GM23338 (cell line): ENCODE data around the gene JUP. TPM values are rescaled to one million over a fixed set of nuclear protein-coding genes. Genes with fewer than 3 reads are reported as not detected.

Source experiments
- ATAC-seq: fragments of 200-7000 bp; cut with Tn5 transposase; 3 replicates; pipeline ENCODE4 v1.9.1; 2020
- DNase-seq: peaks from one replicate; pipeline ENCODE4 v3.0.0-alpha.2; 2015; ENCODE audit warnings: low spot score
- H2AFZ ChIP-seq: fragments of 200-600 bp; sonication (generic); 2 replicates; pipeline ENCODE4 v1.8.0; 2016; ENCODE audit warnings: antibody characterized with exemption, mild to moderate bottlenecking, moderate library complexity
- H3F3A ChIP-seq: fragments of 200-600 bp; sonication (generic); replicated peaks from 2 replicates; pipeline ENCODE4 v1.8.0; 2017; ENCODE audit warnings: antibody characterized with exemption, mixed run types, low read depth
- H3K27ac ChIP-seq: fragments of 200-600 bp; sonication (generic); 2 replicates; pipeline ENCODE4 v1.6.1; 2016; ENCODE audit warnings: low read depth
- H3K27me3 ChIP-seq: fragments of 200-600 bp; sonication (generic); 2 replicates; pipeline ENCODE4 v1.8.0; 2016; ENCODE audit warnings: mild to moderate bottlenecking, mixed run types, moderate library complexity; ENCODE audit not compliant: insufficient read depth
- H3K36me3 ChIP-seq: fragments of 200-600 bp; sonication (generic); 2 replicates; pipeline ENCODE4 v1.8.0; 2016; ENCODE audit warnings: mild to moderate bottlenecking; ENCODE audit not compliant: insufficient read depth
- H3K4me1 ChIP-seq: fragments of 200-600 bp; sonication (generic); 2 replicates; pipeline ENCODE4 v1.8.0; 2016; ENCODE audit warnings: mild to moderate bottlenecking, moderate library complexity; ENCODE audit not compliant: insufficient read depth
- H3K4me2 ChIP-seq: fragments of 200-600 bp; sonication (generic); 2 replicates; pipeline ENCODE4 v1.7.1; 2017; ENCODE audit warnings: mixed run types
- H3K4me3 ChIP-seq: fragments of 200-600 bp; sonication (generic); 2 replicates; pipeline ENCODE4 v1.6.1; 2016; ENCODE audit warnings: mixed run types
- H3K79me2 ChIP-seq: fragments of 200-600 bp; sonication (generic); replicated peaks from 2 replicates; pipeline ENCODE4 v1.8.0; 2017; ENCODE audit warnings: mild to moderate bottlenecking; ENCODE audit not compliant: insufficient read depth
- H3K9me2 ChIP-seq: fragments of 200-600 bp; sonication (generic); 2 replicates; pipeline ENCODE4 v1.8.0; 2017; ENCODE audit not compliant: insufficient read depth
- H4K20me1 ChIP-seq: fragments of 200-600 bp; sonication (generic); replicated peaks from 2 replicates; pipeline ENCODE4 v1.8.0; 2017; ENCODE audit warnings: mild to moderate bottlenecking; ENCODE audit not compliant: insufficient read depth
- H3K27ac Mint-ChIP-seq: 2 replicates; pipeline ENCODE4 v1.8.0; 2020; ENCODE audit warnings: inconsistent platforms, mild to moderate bottlenecking, moderate library complexity, mixed read lengths
- H3K27me3 Mint-ChIP-seq: 3 replicates; pipeline ENCODE4 v1.8.0; 2022; ENCODE audit warnings: low read depth, mild to moderate bottlenecking, moderate library complexity, mixed read lengths, inconsistent platforms; ENCODE audit not compliant: insufficient read depth, poor library complexity
- H3K36me3 Mint-ChIP-seq: 3 replicates; pipeline ENCODE4 v1.8.0; 2021; ENCODE audit warnings: low read depth, mild to moderate bottlenecking, inconsistent platforms, moderate library complexity, mixed read lengths
- H3K4me1 Mint-ChIP-seq: 3 replicates; pipeline ENCODE4 v1.8.0; 2020; ENCODE audit warnings: mild to moderate bottlenecking, inconsistent platforms, mixed read lengths
- H3K4me3 Mint-ChIP-seq: 3 replicates; pipeline ENCODE4 v1.8.0; 2021; ENCODE audit warnings: moderate library complexity, mild to moderate bottlenecking, inconsistent platforms, mixed read lengths
- H3K9me3 Mint-ChIP-seq: 3 replicates; pipeline ENCODE4 v1.8.0; 2020; ENCODE audit warnings: moderate library complexity, mild to moderate bottlenecking, inconsistent platforms, mixed read lengths
- EZH2 ChIP-seq: fragments of 200-600 bp; sonication (generic); IDR thresholded peaks from one replicate; pipeline ENCODE4 v1.8.0; 2017; ENCODE audit warnings: antibody characterized with exemption, mild to moderate bottlenecking, low read depth; ENCODE audit not compliant: unreplicated experiment
- EZH2phosphoT487 ChIP-seq: fragments of 200-600 bp; sonication (generic); IDR thresholded peaks from one replicate; pipeline ENCODE4 v1.8.1; 2018; ENCODE audit warnings: antibody characterized with exemption; ENCODE audit not compliant: unreplicated experiment
- JUNB ChIP-seq: IDR thresholded peaks from one replicate; pipeline ENCODE4 v1.6.1; 2016; ENCODE audit warnings: antibody characterized with exemption; ENCODE audit not compliant: unreplicated experiment
- POLR2AphosphoS5 ChIP-seq: IDR thresholded peaks from 2 replicates; pipeline ENCODE4 v1.6.1; 2016; ENCODE audit warnings: antibody characterized with exemption, low read depth
- STAT1 ChIP-seq: IDR thresholded peaks from one replicate; pipeline ENCODE4 v1.6.1; 2016; ENCODE audit warnings: antibody characterized with exemption; ENCODE audit not compliant: unreplicated experiment
- ZNF331 ChIP-seq: fragments of 250-450 bp; sonication (Bioruptor Pico); IDR thresholded peaks from 2 replicates; pipeline ENCODE4 v1.5.0; 2020; ENCODE audit warnings: low read depth, mild to moderate bottlenecking, moderate library complexity
- polyA plus RNA-seq: library from polyadenylated mRNA; unstranded; fragments of >200 nt; fragmentation: Nextera tagmentation; extraction: Ambion mirVana; gene quantifications from 2 replicates; pipeline ENCODE4 v1.2.1, GENCODE V29; 2016
- total RNA-seq: library from RNA; depleted of rRNA; stranded (reverse); fragments of >200 nt; shearing (Covaris generic); gene quantifications from 2 replicates; pipeline ENCODE4 v1.2.3, GENCODE V29; 2014
- TF ChIP-seq, protein P1 (sequence below): IDR thresholded peaks from one replicate; pipeline ENCODE4 v1.6.1; 2018; ENCODE audit warnings: antibody characterized with exemption; ENCODE audit not compliant: unreplicated experiment
- TF ChIP-seq, protein P2 (sequence below): IDR thresholded peaks from 2 replicates; pipeline ENCODE4 v1.6.1; 2016; ENCODE audit warnings: antibody characterized with exemption
- TF ChIP-seq, protein P3 (sequence below), 2 experiments: fragments of 200-600 bp in 1 of 2; sonication (generic) in 1 of 2; conservative IDR thresholded peaks; 2 replicates each; pipeline versions ENCODE4 v1.5.1 to v1.6.1; 2016 to 2017; ENCODE audit warnings: antibody characterized with exemption in 2 of 2, low read depth in 2 of 2, mild to moderate bottlenecking in 2 of 2, moderate library complexity in 1 of 2

Gene JUP
- total and polyA plus RNA-seq, 2 experiments from 2014 or later: 45.5 to 177 TPM

DNA sequence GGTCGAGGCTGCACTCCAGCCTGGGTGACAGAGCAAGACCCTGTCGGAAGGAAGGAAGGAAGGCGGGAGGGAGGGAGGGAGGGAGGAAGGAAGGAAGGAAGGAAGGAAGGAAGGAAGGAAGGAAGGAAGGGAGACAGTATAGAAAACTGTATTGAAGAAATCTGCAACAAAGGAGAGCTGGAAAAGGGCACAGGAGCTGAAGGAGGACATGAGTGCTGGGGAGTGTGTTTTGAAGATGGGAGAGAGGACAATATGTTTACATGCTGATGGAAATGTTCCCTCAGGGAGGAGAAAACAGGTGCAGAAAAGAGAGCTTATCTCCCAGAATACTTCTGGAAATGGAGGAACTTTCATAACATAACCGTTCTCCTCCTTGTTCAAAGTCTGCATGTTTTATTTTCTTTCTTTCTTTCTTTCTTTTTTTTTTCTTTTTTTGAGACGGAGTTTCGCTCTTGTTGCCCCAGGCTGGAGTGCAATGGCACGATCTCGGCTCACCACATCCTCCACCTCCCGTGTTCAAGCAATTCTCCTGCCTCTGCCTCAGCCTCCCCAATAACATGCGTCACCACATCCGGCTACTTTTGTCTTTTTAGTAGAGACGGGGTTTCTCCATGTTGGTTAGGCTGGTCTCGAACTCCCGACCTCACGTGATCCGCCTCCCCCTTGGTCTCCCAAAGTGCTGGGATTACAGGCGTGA is 49.4 kb downstream of the JUP start:
- Histone ChIP-seq H3K79me2 (no peaks in the 10 kb centered on the region), H3F3A (no peaks in the 10 kb centered on the region; the same call in 1 of the 2 replicates), H3K27me3 (peaks cover 58% of the 10 kb centered on the region), H3K4me2 (no peak overlapping the region), H3K36me3 (no peaks in the 10 kb centered on the region), H3K27ac (no peak overlapping the region), H2AFZ (no peak overlapping the region), H4K20me1 (no peaks in the 10 kb centered on the region), H3K4me3 (no peak overlapping the region), H3K4me1 (peaks cover 17% of the 10 kb centered on the region), H3K9me2 (no peaks in the 10 kb centered on the region)
- no peak overlapping the region for H3K4me3 Mint-ChIP-seq
- ATAC-seq (no peak), DNase-seq (no peak)
- no peaks in the 10 kb centered on the region for H3K9me3 Mint-ChIP-seq
- H3K4me1 Mint-ChIP-seq: peaks cover 21% of the 10 kb centered on the region
- peaks cover 2% of the 10 kb centered on the region; the same call in 1 of the 3 replicates for H3K36me3 Mint-ChIP-seq
- H3K27ac Mint-ChIP-seq: no peak overlapping the region
- TF ChIP-seq EZH2phosphoT487: no peak
- TF ChIP-seq, protein P1, sequence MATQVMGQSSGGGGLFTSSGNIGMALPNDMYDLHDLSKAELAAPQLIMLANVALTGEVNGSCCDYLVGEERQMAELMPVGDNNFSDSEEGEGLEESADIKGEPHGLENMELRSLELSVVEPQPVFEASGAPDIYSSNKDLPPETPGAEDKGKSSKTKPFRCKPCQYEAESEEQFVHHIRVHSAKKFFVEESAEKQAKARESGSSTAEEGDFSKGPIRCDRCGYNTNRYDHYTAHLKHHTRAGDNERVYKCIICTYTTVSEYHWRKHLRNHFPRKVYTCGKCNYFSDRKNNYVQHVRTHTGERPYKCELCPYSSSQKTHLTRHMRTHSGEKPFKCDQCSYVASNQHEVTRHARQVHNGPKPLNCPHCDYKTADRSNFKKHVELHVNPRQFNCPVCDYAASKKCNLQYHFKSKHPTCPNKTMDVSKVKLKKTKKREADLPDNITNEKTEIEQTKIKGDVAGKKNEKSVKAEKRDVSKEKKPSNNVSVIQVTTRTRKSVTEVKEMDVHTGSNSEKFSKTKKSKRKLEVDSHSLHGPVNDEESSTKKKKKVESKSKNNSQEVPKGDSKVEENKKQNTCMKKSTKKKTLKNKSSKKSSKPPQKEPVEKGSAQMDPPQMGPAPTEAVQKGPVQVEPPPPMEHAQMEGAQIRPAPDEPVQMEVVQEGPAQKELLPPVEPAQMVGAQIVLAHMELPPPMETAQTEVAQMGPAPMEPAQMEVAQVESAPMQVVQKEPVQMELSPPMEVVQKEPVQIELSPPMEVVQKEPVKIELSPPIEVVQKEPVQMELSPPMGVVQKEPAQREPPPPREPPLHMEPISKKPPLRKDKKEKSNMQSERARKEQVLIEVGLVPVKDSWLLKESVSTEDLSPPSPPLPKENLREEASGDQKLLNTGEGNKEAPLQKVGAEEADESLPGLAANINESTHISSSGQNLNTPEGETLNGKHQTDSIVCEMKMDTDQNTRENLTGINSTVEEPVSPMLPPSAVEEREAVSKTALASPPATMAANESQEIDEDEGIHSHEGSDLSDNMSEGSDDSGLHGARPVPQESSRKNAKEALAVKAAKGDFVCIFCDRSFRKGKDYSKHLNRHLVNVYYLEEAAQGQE: no peak
- TF ChIP-seq, protein P2, sequence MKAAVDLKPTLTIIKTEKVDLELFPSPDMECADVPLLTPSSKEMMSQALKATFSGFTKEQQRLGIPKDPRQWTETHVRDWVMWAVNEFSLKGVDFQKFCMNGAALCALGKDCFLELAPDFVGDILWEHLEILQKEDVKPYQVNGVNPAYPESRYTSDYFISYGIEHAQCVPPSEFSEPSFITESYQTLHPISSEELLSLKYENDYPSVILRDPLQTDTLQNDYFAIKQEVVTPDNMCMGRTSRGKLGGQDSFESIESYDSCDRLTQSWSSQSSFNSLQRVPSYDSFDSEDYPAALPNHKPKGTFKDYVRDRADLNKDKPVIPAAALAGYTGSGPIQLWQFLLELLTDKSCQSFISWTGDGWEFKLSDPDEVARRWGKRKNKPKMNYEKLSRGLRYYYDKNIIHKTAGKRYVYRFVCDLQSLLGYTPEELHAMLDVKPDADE: no peak
- TF ChIP-seq STAT1: no peak
- TF ChIP-seq POLR2AphosphoS5: no peak
- TF ChIP-seq EZH2: no peak
- peaks cover 58% of the 10 kb centered on the region for H3K27me3 Mint-ChIP-seq

- ATAC-seq: no peak
- Histone ChIP-seq H3K4me3 (no peak overlapping the region), H3K27me3 (peaks cover 68% of the 10 kb centered on the region), H4K20me1 (no peaks in the 10 kb centered on the region), H3F3A (no peaks in the 10 kb centered on the region), H3K4me2 (no peak overlapping the region), H3K4me1 (peaks cover 17% of the 10 kb centered on the region), H3K27ac (no peak overlapping the region), H3K79me2 (no peaks in the 10 kb centered on the region), H3K36me3 (no peaks in the 10 kb centered on the region), H2AFZ (no peak overlapping the region), H3K9me2 (no peaks in the 10 kb centered on the region)
- Mint-ChIP-seq H3K36me3 (no peaks in the 10 kb centered on the region; the same call in 2 of the 3 replicates), H3K27ac (no peak overlapping the region), H3K4me3 (peak overlapping the region; percentile 11; the same call in 1 of the 3 replicates), H3K4me1 (peaks cover 21% of the 10 kb centered on the region), H3K27me3 (peaks cover 63% of the 10 kb centered on the region), H3K9me3 (no peaks in the 10 kb centered on the region)
- DNase-seq: no peak
- TF ChIP-seq, protein P3, sequence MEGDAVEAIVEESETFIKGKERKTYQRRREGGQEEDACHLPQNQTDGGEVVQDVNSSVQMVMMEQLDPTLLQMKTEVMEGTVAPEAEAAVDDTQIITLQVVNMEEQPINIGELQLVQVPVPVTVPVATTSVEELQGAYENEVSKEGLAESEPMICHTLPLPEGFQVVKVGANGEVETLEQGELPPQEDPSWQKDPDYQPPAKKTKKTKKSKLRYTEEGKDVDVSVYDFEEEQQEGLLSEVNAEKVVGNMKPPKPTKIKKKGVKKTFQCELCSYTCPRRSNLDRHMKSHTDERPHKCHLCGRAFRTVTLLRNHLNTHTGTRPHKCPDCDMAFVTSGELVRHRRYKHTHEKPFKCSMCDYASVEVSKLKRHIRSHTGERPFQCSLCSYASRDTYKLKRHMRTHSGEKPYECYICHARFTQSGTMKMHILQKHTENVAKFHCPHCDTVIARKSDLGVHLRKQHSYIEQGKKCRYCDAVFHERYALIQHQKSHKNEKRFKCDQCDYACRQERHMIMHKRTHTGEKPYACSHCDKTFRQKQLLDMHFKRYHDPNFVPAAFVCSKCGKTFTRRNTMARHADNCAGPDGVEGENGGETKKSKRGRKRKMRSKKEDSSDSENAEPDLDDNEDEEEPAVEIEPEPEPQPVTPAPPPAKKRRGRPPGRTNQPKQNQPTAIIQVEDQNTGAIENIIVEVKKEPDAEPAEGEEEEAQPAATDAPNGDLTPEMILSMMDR (conservative IDR thresholded peaks at IDR 0.05; ENCODE audit: low read depth in 2 of 2): no peak
- TF ChIP-seq POLR2AphosphoS5: no peak
- TF ChIP-seq ZNF331 (CRISPR knock-in tag): no peak
- no peak for TF ChIP-seq EZH2phosphoT487
- TF ChIP-seq JUNB: no peak
- TF ChIP-seq EZH2: no peak
- TF ChIP-seq STAT1: no peak
Measured at GRCh38 chr17:41735744-41736143, 50.8 kb downstream of the JUP start.
